Activated CD8-positive, alpha-beta T cell treated with anti-CD3 and anti-CD28 coated beads for 36 hours (primary cell): ENCODE data around the gene RAB3GAP2. TPM values are rescaled to one million over a fixed set of nuclear protein-coding genes. Genes with fewer than 3 reads are reported as not detected.

Experiments
- ATAC-seq: fragments of 200-7000 bp; cut with Tn5 transposase; one replicate; pipeline ENCODE4 v1.10.0; 2021; ENCODE audit warnings: mild to moderate bottlenecking, moderate library complexity
- CTCF ChIA-PET: fragments of 350-600 bp; sonication (Branson Sonifier 250); formaldehyde crosslinking; loops from one replicate; lab custom pipeline; 2021; ENCODE audit warnings: antibody characterized with exemption; lab: Charles Lee
- POLR2A ChIA-PET: fragments of 350-600 bp; sonication (Branson Sonifier 250); formaldehyde crosslinking; loops from one replicate; lab custom pipeline; 2021; ENCODE audit warnings: antibody characterized with exemption; lab: Charles Lee
- DNase-seq: peaks from one replicate; pipeline ENCODE4 v3.0.0-alpha.2; 2020
- H3K27ac Mint-ChIP-seq: one replicate; pipeline ENCODE4 v1.8.0; 2021; ENCODE audit warnings: mild to moderate bottlenecking, mixed read lengths
- H3K27me3 Mint-ChIP-seq: one replicate; pipeline ENCODE4 v1.8.0; 2021; ENCODE audit warnings: mixed read lengths
- H3K36me3 Mint-ChIP-seq: one replicate; pipeline ENCODE4 v1.8.0; 2021; ENCODE audit warnings: low read depth, mixed read lengths
- H3K4me1 Mint-ChIP-seq: one replicate; pipeline ENCODE4 v1.8.0; 2021; ENCODE audit warnings: low read depth, mixed read lengths
- H3K4me3 Mint-ChIP-seq: one replicate; pipeline ENCODE4 v1.8.0; 2021; ENCODE audit warnings: mild to moderate bottlenecking, moderate library complexity, mixed read lengths
- H3K9me3 Mint-ChIP-seq: one replicate; pipeline ENCODE4 v1.8.0; 2021; ENCODE audit warnings: mixed read lengths
- CTCF ChIP-seq: fragments of 200-600 bp; IDR thresholded peaks from one replicate; pipeline ENCODE4 v1.8.0; 2022; ENCODE audit warnings: antibody characterized with exemption, mild to moderate bottlenecking
- intact Hi-C: fragments of 100-400 bp; cut with micrococcal nuclease; formaldehyde crosslinking; loops from one replicate; pipeline ENCODE4 v1.10.0; 2022
- total RNA-seq, 2 experiments: library from RNA; stranded (reverse); gene quantifications; one replicate each; pipeline ENCODE4 v1.2.3, GENCODE V29; 2021

Gene RAB3GAP2
- total RNA-seq, 2 experiments from 2014 or later, result 50.6 to 53.5 TPM

- ChIA-PET POLR2A (no interaction called here), CTCF (interaction anchor here (1.3 to 1.8 kb wide), 2 partner anchors 12 to 60 kb away, joined by 3 to 5 read pairs; no protein-coding TSS in a partner anchor)
- H3K9me3 Mint-ChIP-seq, result no peaks in the 10 kb centered on the region
- no peak for TF ChIP-seq CTCF
- no peak for DNase-seq
- H3K4me3 Mint-ChIP-seq, result no peak overlapping the region
- intact Hi-C loops, result no loop called here
- H3K4me1 Mint-ChIP-seq, result no peaks in the 10 kb centered on the region
- no peaks in the 10 kb centered on the region for H3K36me3 Mint-ChIP-seq
- no peak overlapping the region for H3K27ac Mint-ChIP-seq
- no peak for ATAC-seq
- peaks cover 6% of the 10 kb centered on the region for H3K27me3 Mint-ChIP-seq
Observed at GRCh38 chr1:220278991-220279390, 6.7 kb upstream of the RAB3GAP2 start.

- Mint-ChIP-seq H3K9me3 (no peaks in the 10 kb centered on the region), H3K36me3 (no peaks in the 10 kb centered on the region), H3K4me1 (peaks cover 4% of the 10 kb centered on the region), H3K27me3 (peaks cover 5% of the 10 kb centered on the region), H3K27ac (no peak overlapping the region), H3K4me3 (no peak overlapping the region)
- ATAC-seq, result no peak
- ChIA-PET CTCF (interaction anchor here (0.8 kb wide), 1 partner anchor 458 kb away, joined by 3 read pairs; no protein-coding TSS in a partner anchor), POLR2A (no interaction called here)
- no peak for TF ChIP-seq CTCF
- no peak for DNase-seq
- intact Hi-C loops, result no loop called here
Observed at GRCh38 chr1:220275430-220275829, 3.2 kb upstream of the RAB3GAP2 start.

- peaks cover 5% of the 10 kb centered on the region for H3K27me3 Mint-ChIP-seq
- intact Hi-C loops, result loop anchor here (5.0 kb wide), 1 partner anchor 57 kb away; no protein-coding TSS in a partner anchor
- ChIA-PET CTCF (interaction anchor here (1.2 kb wide), 1 partner anchor 22 kb away, joined by 3 read pairs; no protein-coding TSS in a partner anchor), POLR2A (no interaction called here)
- no peak overlapping the region for H3K27ac Mint-ChIP-seq
- H3K4me1 Mint-ChIP-seq, result peaks cover 4% of the 10 kb centered on the region
- ATAC-seq, result no peak
- H3K36me3 Mint-ChIP-seq, result no peaks in the 10 kb centered on the region
- H3K9me3 Mint-ChIP-seq, result no peaks in the 10 kb centered on the region
- H3K4me3 Mint-ChIP-seq, result no peak overlapping the region
- TF ChIP-seq CTCF, result no peak
- DNase-seq, result no peak
Observed at GRCh38 chr1:220274251-220274855, 2.1 kb upstream of the RAB3GAP2 start.

GRCh38 chr1:220272841-220273090 is 513 bp upstream of the RAB3GAP2 start:
- ChIA-PET POLR2A (interaction anchor here (0.6 to 1.3 kb wide), 2 partner anchors 11 to 51 kb away, joined by 3 read pairs; no protein-coding TSS in a partner anchor), CTCF (no interaction called here)
- Mint-ChIP-seq H3K27me3 (peaks cover 5% of the 10 kb centered on the region), H3K4me3 (no peak overlapping the region), H3K4me1 (peaks cover 13% of the 10 kb centered on the region), H3K9me3 (no peaks in the 10 kb centered on the region), H3K27ac (no peak overlapping the region), H3K36me3 (peaks cover 6% of the 10 kb centered on the region)
- no peak for TF ChIP-seq CTCF
- ATAC-seq (no peak), DNase-seq (no peak)
- intact Hi-C loops, result loop anchor here (5.0 kb wide), 1 partner anchor 55 kb away; no protein-coding TSS in a partner anchor

- Mint-ChIP-seq H3K36me3 (peaks cover 17% of the 10 kb centered on the region), H3K27ac (no peak overlapping the region), H3K4me3 (no peak overlapping the region), H3K9me3 (peaks cover 2% of the 10 kb centered on the region), H3K4me1 (peaks cover 20% of the 10 kb centered on the region), H3K27me3 (peaks cover 5% of the 10 kb centered on the region)
- TF ChIP-seq CTCF, result no peak
- intact Hi-C loops, result loop anchor here (5.0 kb wide), 1 partner anchor 54 kb away; no protein-coding TSS in a partner anchor
- CTCF ChIA-PET, result interaction anchor here (1.3 to 2.2 kb wide), 2 partner anchors 25 to 461 kb away, joined by 3 to 5 read pairs; no protein-coding TSS in a partner anchor
- ATAC-seq (no peak), DNase-seq (no peak)
- POLR2A ChIA-PET, result interaction anchor here (0.7 kb wide), 1 partner anchor 78 kb away, joined by 3 read pairs; no protein-coding TSS in a partner anchor
Observed at GRCh38 chr1:220271706-220272046, 577 bp downstream of the RAB3GAP2 start.
